Ishikawa (cell line): ENCODE results near the gene C10orf88.

Experiments used
- CEBPB ChIP-seq: IDR thresholded peaks from 2 replicates; pipeline ENCODE4 v1.6.1; 2012
- CREB1 ChIP-seq: IDR thresholded peaks from 2 replicates; pipeline ENCODE4 v1.6.1; 2012; ENCODE audit warnings: low read depth
- EGR1 ChIP-seq: IDR thresholded peaks from 2 replicates; pipeline ENCODE4 v1.6.1; 2012
- EP300 ChIP-seq: IDR thresholded peaks from 2 replicates; pipeline ENCODE4 v1.6.1; 2012; ENCODE audit warnings: borderline replicate concordance
- FOXM1 ChIP-seq: IDR thresholded peaks from 2 replicates; pipeline ENCODE4 v1.6.1; 2012; ENCODE audit warnings: low read depth, borderline replicate concordance
- MAX ChIP-seq: IDR thresholded peaks from 2 replicates; pipeline ENCODE4 v1.6.1; 2012
- NFIC ChIP-seq: IDR thresholded peaks from 2 replicates; pipeline ENCODE4 v1.6.1; 2012
- RAD21 ChIP-seq: IDR thresholded peaks from 2 replicates; pipeline ENCODE4 v1.6.1; 2012; ENCODE audit warnings: low read depth
- REST ChIP-seq: IDR thresholded peaks from 2 replicates; pipeline ENCODE4 v1.6.1; 2012; ENCODE audit warnings: low read depth, mild to moderate bottlenecking
- TAF1 ChIP-seq: IDR thresholded peaks from 2 replicates; pipeline ENCODE4 v1.6.1; 2012; ENCODE audit warnings: low read depth, mild to moderate bottlenecking
- TCF12 ChIP-seq: IDR thresholded peaks from 2 replicates; pipeline ENCODE4 v1.6.1; 2012; ENCODE audit warnings: low read depth
- TEAD4 ChIP-seq: IDR thresholded peaks from 2 replicates; pipeline ENCODE4 v1.6.1; 2012
- YY1 ChIP-seq: IDR thresholded peaks from 2 replicates; pipeline ENCODE4 v1.6.1; 2012; ENCODE audit warnings: low read depth
- ZBTB7A ChIP-seq: IDR thresholded peaks from 2 replicates; pipeline ENCODE4 v1.6.1; 2012; ENCODE audit warnings: low read depth
- TF ChIP-seq, protein P1 (sequence below): IDR thresholded peaks from 2 replicates; pipeline ENCODE4 v1.6.1; 2012

Gene C10orf88

GRCh38 chr10:122968698-122969097 is 14.7 kb upstream of the C10orf88 start:
- TF ChIP-seq NFIC (no peak), YY1 (no peak), FOXM1 (no peak), EP300 (no peak), TCF12 (no peak), RAD21 (no peak), MAX (no peak), TAF1 (no peak), TEAD4 (no peak), REST (no peak), EGR1 (no peak), ZBTB7A (no peak), CREB1 (no peak), CEBPB (no peak)
- TF ChIP-seq, protein P1, sequence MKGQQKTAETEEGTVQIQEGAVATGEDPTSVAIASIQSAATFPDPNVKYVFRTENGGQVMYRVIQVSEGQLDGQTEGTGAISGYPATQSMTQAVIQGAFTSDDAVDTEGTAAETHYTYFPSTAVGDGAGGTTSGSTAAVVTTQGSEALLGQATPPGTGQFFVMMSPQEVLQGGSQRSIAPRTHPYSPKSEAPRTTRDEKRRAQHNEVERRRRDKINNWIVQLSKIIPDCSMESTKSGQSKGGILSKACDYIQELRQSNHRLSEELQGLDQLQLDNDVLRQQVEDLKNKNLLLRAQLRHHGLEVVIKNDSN = no peak

- TF ChIP-seq RAD21 (no peak), CREB1 (no peak), EP300 (no peak), REST (no peak), CEBPB (no peak), TEAD4 (no peak), YY1 (no peak), NFIC (no peak), TAF1 (no peak), ZBTB7A (no peak), MAX (no peak), FOXM1 (no peak)
- TF ChIP-seq, protein P1 = no peak
Observed at GRCh38 chr10:122966879-122967278, 12.9 kb upstream of the C10orf88 start.

GRCh38 chr10:122962405-122962804 is 8.4 kb upstream of the C10orf88 start:
- TF ChIP-seq ZBTB7A = no peak
- no peak for TF ChIP-seq CEBPB
- TF ChIP-seq TCF12 = no peak
- TF ChIP-seq REST = no peak
- TF ChIP-seq, protein P1 = no peak
- TF ChIP-seq EP300 = no peak
- TF ChIP-seq CREB1 = no peak

- TF ChIP-seq CREB1 (no peak), ZBTB7A (no peak), TEAD4 (no peak), REST (no peak), RAD21 (no peak), NFIC (no peak), FOXM1 (no peak), MAX (no peak), YY1 (no peak), TCF12 (no peak), CEBPB (no peak), EGR1 (no peak), EP300 (no peak), TAF1 (no peak)
- TF ChIP-seq, protein P1 = no peak
Observed at GRCh38 chr10:122957474-122957873, 3.4 kb upstream of the C10orf88 start.
